ENCODE results near the gene CCDC7.
A peak's percentile ranks its signal among the peaks of the same experiment; 100 is the strongest.
"Not testable (repeated sequence)": the region's sequence is repeated elsewhere in the genome, so short reads cannot be mapped to it uniquely, and the experiment has no call there.

CCDC7 gene

DNA sequence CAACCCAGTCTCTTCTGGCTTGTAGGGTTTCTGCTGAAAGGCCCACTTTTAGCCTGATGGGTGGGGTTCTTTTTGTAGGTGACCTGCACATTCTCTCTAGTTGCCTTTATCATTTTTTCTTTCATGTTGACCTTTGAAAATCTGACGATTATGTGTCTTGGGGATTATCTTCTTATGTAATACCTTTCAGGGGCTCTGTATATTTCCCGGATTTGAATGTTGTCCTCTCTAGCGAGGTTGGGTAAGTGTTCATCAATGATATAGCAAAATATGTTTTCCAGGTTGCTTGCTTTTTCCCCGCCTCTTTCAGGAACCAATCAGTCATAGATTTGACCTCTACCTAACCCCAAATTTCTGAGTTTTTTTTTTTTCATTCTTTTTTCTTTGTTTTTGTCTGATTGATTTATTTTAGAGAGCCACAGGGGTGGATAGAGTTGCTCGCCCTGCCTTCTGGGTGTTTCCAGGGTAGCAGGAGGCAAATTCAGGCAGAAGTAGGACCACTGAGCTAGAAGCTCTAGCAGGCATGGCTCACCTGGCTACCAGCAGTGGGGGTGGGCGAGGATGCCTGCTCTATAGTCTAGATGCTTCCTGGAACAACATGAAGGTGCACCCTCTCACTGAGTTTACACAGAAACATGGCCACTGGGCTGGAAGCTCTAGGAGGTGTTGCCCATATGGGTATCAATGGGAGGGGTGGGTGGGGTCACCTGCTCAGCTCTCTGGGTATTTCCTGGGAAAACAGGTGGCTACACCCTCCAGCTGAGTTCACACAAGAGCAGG, 94.9 kb downstream of the CCDC7 start:
- no peak overlapping the region for H3K23ac ChIP-seq (ENCODE audit: low read length)
- H4K12ac ChIP-seq (ENCODE audit: low read depth, low read length), result no peak overlapping the region
- H2AFZ ChIP-seq (ENCODE audit: insufficient read depth, low read length, poor library complexity), result no peak overlapping the region
- H3K4me2 ChIP-seq (ENCODE audit: low read length), result no peak overlapping the region
- H3K4ac ChIP-seq (ENCODE audit: low read depth, low read length), result no peak overlapping the region
- H2BK12ac ChIP-seq (ENCODE audit: low read length), result no peak overlapping the region
- no peak overlapping the region for H3K18ac ChIP-seq (ENCODE audit: low read length)
- H4K91ac ChIP-seq (ENCODE audit: low read depth, low read length), result no peak overlapping the region
- DNase-seq, result no peak
- H3K4me3 ChIP-seq (ENCODE audit: low read depth, low read length), result no peak overlapping the region
- no peak overlapping the region for H3K27ac ChIP-seq (ENCODE audit: low read depth, low read length)
- H3K4me1 ChIP-seq (ENCODE audit: control insufficient read depth in 1 of 2, insufficient read depth in 2 of 2, low read length in 2 of 2), result no peaks in the 10 kb centered on the region
- no CpG with 5 or more reads among the region's 6 CpGs for WGBS (ENCODE audit: extremely low coverage, insufficient coverage, insufficient read length)
- no peak overlapping the region for H2BK120ac ChIP-seq (ENCODE audit: insufficient read depth, low read length, poor library complexity)
- H3K79me1 ChIP-seq (ENCODE audit: low read length), result no peaks in the 10 kb centered on the region
- no peak overlapping the region for H3K14ac ChIP-seq (ENCODE audit: low read length)
- no peaks in the 10 kb centered on the region for H3K79me2 ChIP-seq (ENCODE audit: control insufficient read depth, insufficient read depth, low read length, poor library complexity)
- no peak overlapping the region for H3K9ac ChIP-seq (ENCODE audit: low read length)
- no peak overlapping the region for H4K8ac ChIP-seq (ENCODE audit: low read depth, low read length)
- H3K27me3 ChIP-seq (ENCODE audit: insufficient read depth, low read length), result no peaks in the 10 kb centered on the region
- H2BK5ac ChIP-seq (ENCODE audit: low read depth, low read length, poor library complexity), result no peak overlapping the region
- no peak overlapping the region for H2AK5ac ChIP-seq (ENCODE audit: low read length)
- no peaks in the 10 kb centered on the region for H3K9me3 ChIP-seq (ENCODE audit: insufficient read depth, low read depth, low read length)
- no peaks in the 10 kb centered on the region for H3K36me3 ChIP-seq (ENCODE audit: control insufficient read depth in 1 of 2, insufficient read depth in 2 of 2, low read length in 2 of 2)

DNA sequence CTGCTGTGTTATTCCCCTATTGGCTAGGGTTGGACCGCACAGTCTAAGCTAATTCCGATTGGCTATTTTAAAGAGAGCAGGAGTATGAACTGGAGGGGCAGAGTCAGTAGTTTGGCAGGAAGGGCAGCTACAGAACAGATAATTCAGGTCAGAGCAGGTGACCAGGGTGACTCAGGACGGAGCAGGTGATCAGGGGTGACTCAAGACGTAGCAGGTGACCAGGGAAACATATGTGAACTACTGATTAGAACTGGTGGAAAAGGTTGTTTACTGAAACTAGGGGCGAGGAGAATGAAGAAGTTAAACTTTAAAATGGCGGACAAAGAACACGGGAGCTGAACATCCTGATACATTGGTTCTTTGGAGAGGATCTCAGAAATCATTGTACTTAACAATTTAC, 102.3 kb downstream of the CCDC7 start:
- Histone ChIP-seq H3K9ac (ENCODE audit: low read length) (no peak overlapping the region), H2AK5ac (ENCODE audit: low read length) (no peak overlapping the region), H3K4me1 (ENCODE audit: control insufficient read depth in 1 of 2, insufficient read depth in 2 of 2, low read length in 2 of 2) (no peaks in the 10 kb centered on the region), H3K27ac (ENCODE audit: low read depth, low read length) (no peak overlapping the region), H2BK12ac (ENCODE audit: low read length) (no peak overlapping the region), H3K4me2 (ENCODE audit: low read length) (no peak overlapping the region), H3K79me1 (ENCODE audit: low read length) (no peaks in the 10 kb centered on the region), H3K27me3 (ENCODE audit: insufficient read depth, low read length) (no peaks in the 10 kb centered on the region), H2AFZ (ENCODE audit: insufficient read depth, low read length, poor library complexity) (no peak overlapping the region), H3K4me3 (ENCODE audit: low read depth, low read length) (no peak overlapping the region), H3K14ac (ENCODE audit: low read length) (no peak overlapping the region), H3K18ac (ENCODE audit: low read length) (no peak overlapping the region), H4K8ac (ENCODE audit: low read depth, low read length) (no peak overlapping the region), H2BK5ac (ENCODE audit: low read depth, low read length, poor library complexity) (no peak overlapping the region), H3K36me3 (ENCODE audit: control insufficient read depth in 1 of 2, insufficient read depth in 2 of 2, low read length in 2 of 2) (no peaks in the 10 kb centered on the region), H4K12ac (ENCODE audit: low read depth, low read length) (no peak overlapping the region), H3K9me3 (ENCODE audit: insufficient read depth, low read depth, low read length) (no peaks in the 10 kb centered on the region), H2BK120ac (ENCODE audit: insufficient read depth, low read length, poor library complexity) (no peak overlapping the region), H3K4ac (ENCODE audit: low read depth, low read length) (no peak overlapping the region), H3K23ac (ENCODE audit: low read length) (no peak overlapping the region), H3K79me2 (ENCODE audit: control insufficient read depth, insufficient read depth, low read length, poor library complexity) (no peaks in the 10 kb centered on the region), H4K91ac (ENCODE audit: low read depth, low read length) (no peak overlapping the region)
- peak; percentile 56 to 65 for DNase-seq
- no CpG with 5 or more reads among the region's 7 CpGs for WGBS (ENCODE audit: extremely low coverage, insufficient coverage, insufficient read length)

DNA sequence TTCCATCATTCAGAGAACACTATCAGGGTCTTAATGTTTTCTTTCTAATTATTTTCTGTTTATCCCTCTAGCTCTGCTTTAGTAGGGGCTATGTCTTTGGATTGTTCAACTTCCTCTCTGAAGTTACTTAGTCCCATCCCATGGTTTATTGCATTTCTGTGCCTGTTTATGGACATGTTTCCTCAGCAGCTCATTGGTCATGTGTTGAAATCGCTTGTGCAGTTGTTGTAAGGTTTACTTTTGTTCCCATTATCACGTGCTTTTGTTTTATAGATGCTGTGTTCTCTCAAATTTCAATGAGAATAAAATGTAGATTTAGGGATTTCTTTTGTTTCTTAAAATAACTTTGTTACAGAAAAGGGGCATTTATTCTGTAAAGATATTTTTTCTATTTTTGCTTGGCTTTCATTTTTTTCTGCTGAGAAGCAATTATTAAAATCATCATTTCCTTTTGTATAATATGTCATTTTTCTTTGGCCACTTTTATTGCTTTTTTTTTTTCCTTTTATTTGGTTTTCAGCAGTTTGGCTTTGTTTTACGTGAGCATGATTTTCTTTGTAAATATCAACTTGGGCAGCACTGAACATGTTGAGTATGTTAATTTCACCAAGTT, 110.9 kb downstream of the CCDC7 start:
- H2BK12ac ChIP-seq (ENCODE audit: low read length), result no peak overlapping the region
- no peak overlapping the region for H3K9ac ChIP-seq (ENCODE audit: low read length)
- no peaks in the 10 kb centered on the region for H3K4me1 ChIP-seq (ENCODE audit: control insufficient read depth in 1 of 2, insufficient read depth in 2 of 2, low read length in 2 of 2)
- no peak overlapping the region for H2BK5ac ChIP-seq (ENCODE audit: low read depth, low read length, poor library complexity)
- no peak overlapping the region for H3K27ac ChIP-seq (ENCODE audit: low read depth, low read length)
- H4K12ac ChIP-seq (ENCODE audit: low read depth, low read length), result no peak overlapping the region
- no peak overlapping the region for H2BK120ac ChIP-seq (ENCODE audit: insufficient read depth, low read length, poor library complexity)
- H4K91ac ChIP-seq (ENCODE audit: low read depth, low read length), result no peak overlapping the region
- H3K14ac ChIP-seq (ENCODE audit: low read length), result no peak overlapping the region
- no peak overlapping the region for H3K4me3 ChIP-seq (ENCODE audit: low read depth, low read length)
- H3K79me1 ChIP-seq (ENCODE audit: low read length), result no peaks in the 10 kb centered on the region
- H4K8ac ChIP-seq (ENCODE audit: low read depth, low read length), result no peak overlapping the region
- no peak overlapping the region for H2AFZ ChIP-seq (ENCODE audit: insufficient read depth, low read length, poor library complexity)
- no peak for DNase-seq
- H2AK5ac ChIP-seq (ENCODE audit: low read length), result no peak overlapping the region
- H3K36me3 ChIP-seq (ENCODE audit: control insufficient read depth in 1 of 2, insufficient read depth in 2 of 2, low read length in 2 of 2), result no peaks in the 10 kb centered on the region
- no CpG with 5 or more reads among the region's 3 CpGs for WGBS (ENCODE audit: extremely low coverage, insufficient coverage, insufficient read length)
- H3K9me3 ChIP-seq (ENCODE audit: insufficient read depth, low read depth, low read length), result no peaks in the 10 kb centered on the region
- no peak overlapping the region for H3K4ac ChIP-seq (ENCODE audit: low read depth, low read length)
- H3K18ac ChIP-seq (ENCODE audit: low read length), result no peak overlapping the region
- no peaks in the 10 kb centered on the region for H3K79me2 ChIP-seq (ENCODE audit: control insufficient read depth, insufficient read depth, low read length, poor library complexity)
- no peaks in the 10 kb centered on the region for H3K27me3 ChIP-seq (ENCODE audit: insufficient read depth, low read length)
- H3K23ac ChIP-seq (ENCODE audit: low read length), result no peak overlapping the region
- H3K4me2 ChIP-seq (ENCODE audit: low read length), result no peak overlapping the region

- H3K14ac ChIP-seq (ENCODE audit: low read length); H3K79me1 ChIP-seq (ENCODE audit: low read length); H3K18ac ChIP-seq (ENCODE audit: low read length); H4K8ac ChIP-seq (ENCODE audit: low read depth, low read length); H3K23ac ChIP-seq (ENCODE audit: low read length); H3K4ac ChIP-seq (ENCODE audit: low read depth, low read length); H3K9ac ChIP-seq (ENCODE audit: low read length); H3K9me3 ChIP-seq (ENCODE audit: insufficient read depth, low read depth, low read length); H2AK5ac ChIP-seq (ENCODE audit: low read length); H3K27me3 ChIP-seq (ENCODE audit: insufficient read depth, low read length); H3K79me2 ChIP-seq (ENCODE audit: control insufficient read depth, insufficient read depth, low read length, poor library complexity); H2BK12ac ChIP-seq (ENCODE audit: low read length); H3K4me1 ChIP-seq (ENCODE audit: control insufficient read depth in 1 of 2, insufficient read depth in 2 of 2, low read length in 2 of 2); H3K4me3 ChIP-seq (ENCODE audit: low read depth, low read length); H2BK5ac ChIP-seq (ENCODE audit: low read depth, low read length, poor library complexity); H2AFZ ChIP-seq (ENCODE audit: insufficient read depth, low read length, poor library complexity); H3K36me3 ChIP-seq (ENCODE audit: control insufficient read depth in 1 of 2, insufficient read depth in 2 of 2, low read length in 2 of 2); H4K91ac ChIP-seq (ENCODE audit: low read depth, low read length); H4K12ac ChIP-seq (ENCODE audit: low read depth, low read length); DNase-seq; H3K27ac ChIP-seq (ENCODE audit: low read depth, low read length); H2BK120ac ChIP-seq (ENCODE audit: insufficient read depth, low read length, poor library complexity); H3K4me2 ChIP-seq (ENCODE audit: low read length): not testable (repeated sequence)
Observed at GRCh38 chr10:32562695-32563094, 116.8 kb downstream of the CCDC7 start.

All from trophoblast cell (in vitro differentiated cells and primary cell).